T1000 (cell line): Measurements from ENCODE around the gene NEU3.
"Not testable (repeated sequence)": the region's sequence is repeated elsewhere in the genome, so short reads cannot be mapped to it uniquely, and the experiment has no call there.

Experiments
- DNase-seq: peaks from one replicate; lab custom pipeline; 2025; ENCODE audit warnings: mixed read lengths; lab: John Stamatoyannopoulos, UW

The NEU3 gene

GRCh38 chr11:74984730-74985129 lies 4.0 kb upstream of the NEU3 start:
- no peak for DNase-seq

DNA sequence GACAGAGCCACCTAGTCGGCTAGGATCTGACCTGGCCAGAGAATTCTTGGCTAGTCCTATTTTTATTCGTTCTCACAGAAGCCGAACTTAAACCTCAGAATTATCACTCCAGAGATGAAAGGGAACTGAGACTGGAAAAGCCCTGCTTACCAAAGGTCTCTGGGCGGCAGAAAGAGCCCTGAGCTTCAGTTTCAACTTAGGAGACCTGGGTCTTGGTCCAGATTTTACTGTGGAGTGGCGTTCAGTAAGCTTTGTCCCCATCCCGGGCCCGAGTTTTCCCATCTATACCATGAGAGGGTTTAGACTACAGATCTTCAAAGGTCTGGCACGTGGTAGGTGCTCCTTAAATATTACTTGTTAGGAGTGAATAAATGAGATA lies 516 bp downstream of the NEU3 start:
- DNase-seq, result no peak

GRCh38 chr11:74990150-74990549 lies 1.4 kb downstream of the NEU3 start:
- not testable (repeated sequence) for DNase-seq

- DNase-seq, result no peak
Measured at GRCh38 chr11:74990941-74991340, 2.2 kb downstream of the NEU3 start.

DNA sequence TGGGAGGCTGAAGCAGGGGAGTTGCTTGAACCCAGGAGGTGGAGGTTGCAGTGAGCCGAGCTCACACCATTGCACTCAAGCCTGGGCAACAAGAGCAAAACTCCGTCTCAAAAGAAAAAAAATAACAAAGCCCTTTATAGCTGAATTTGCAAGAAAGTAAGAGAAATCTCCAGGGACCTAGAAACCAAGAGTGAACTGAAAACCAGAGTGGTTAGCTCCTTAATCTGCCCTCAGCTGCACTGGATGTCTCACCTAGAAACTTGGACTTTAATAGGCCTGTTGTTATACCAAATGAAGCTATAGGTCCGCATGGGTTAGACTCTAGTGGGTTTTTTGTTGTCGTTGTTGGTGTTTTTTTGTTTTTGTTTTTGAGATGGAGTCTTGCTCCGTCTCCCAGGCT lies 4.1 kb downstream of the NEU3 start:
- DNase-seq, result no peak

DNA sequence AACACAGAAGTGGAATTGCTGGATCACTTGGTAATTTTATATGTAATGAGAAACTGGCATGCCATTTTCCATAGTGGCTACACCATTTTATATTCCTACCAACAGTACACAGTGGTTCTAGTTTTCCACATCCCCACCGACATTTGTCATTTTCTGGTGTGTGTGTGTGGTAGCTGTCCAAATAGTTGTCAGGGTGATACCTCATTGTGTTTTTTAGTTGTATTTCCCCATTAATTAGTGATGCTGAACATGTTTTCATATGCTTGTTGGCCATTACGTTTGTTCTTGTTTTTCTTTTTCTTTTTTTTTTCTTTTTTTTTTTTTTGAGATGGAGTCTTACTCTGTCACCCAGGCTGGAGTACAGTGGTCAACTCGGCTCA lies 12.2 kb downstream of the NEU3 start:
- no peak for DNase-seq

GRCh38 chr11:75001686-75002085 lies 13.0 kb downstream of the NEU3 start:
- DNase-seq, result no peak

DNA sequence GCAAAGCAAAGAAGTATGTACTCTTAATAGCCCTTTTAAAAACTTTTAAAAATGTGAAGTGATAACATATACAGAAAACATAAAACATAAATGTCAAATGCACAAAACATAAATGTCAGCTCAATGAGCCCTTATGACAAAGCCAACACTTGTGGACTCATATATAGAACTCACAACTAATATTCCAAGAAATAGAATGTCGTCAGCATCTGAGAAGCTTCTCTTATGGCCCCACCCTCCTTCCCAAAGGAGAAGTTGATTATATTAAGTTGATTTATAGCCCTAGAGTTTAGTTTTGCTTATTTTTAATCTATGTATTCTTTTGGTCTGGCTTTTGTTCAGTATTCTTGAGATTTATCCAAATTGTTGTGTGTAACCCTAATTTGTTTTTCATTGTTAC lies 13.8 kb downstream of the NEU3 start:
- DNase-seq, result no peak

GRCh38 chr11:75004215-75004614 lies 15.5 kb downstream of the NEU3 start:
- DNase-seq, result no peak

GRCh38 chr11:75011357-75011756 lies 22.6 kb downstream of the NEU3 start:
- DNase-seq, result no peak

DNA sequence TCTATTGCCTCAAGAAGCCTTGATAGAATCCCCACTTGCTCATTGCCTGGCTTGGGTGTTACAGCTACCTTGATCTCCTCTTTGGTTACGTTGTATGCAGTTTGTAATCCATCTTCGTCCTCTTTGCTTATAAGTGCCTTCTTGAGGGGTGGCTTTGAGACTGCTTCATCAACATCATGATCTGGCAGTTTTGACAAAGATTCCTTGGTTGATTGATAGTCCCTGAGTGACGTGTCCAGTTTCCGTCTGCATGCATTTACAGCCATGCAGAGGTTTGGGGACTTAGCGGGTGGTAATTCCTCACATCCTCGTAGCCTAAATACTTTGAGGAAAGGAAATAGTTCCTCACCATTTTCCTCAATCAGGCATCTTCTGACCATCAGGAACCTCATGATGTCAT lies 23.1 kb downstream of the NEU3 start:
- no peak for DNase-seq

- no peak for DNase-seq
Measured at GRCh38 chr11:75013051-75013450, 24.3 kb downstream of the NEU3 start.

- DNase-seq, result no peak
Measured at GRCh38 chr11:75014129-75014528, 25.4 kb downstream of the NEU3 start.

DNA sequence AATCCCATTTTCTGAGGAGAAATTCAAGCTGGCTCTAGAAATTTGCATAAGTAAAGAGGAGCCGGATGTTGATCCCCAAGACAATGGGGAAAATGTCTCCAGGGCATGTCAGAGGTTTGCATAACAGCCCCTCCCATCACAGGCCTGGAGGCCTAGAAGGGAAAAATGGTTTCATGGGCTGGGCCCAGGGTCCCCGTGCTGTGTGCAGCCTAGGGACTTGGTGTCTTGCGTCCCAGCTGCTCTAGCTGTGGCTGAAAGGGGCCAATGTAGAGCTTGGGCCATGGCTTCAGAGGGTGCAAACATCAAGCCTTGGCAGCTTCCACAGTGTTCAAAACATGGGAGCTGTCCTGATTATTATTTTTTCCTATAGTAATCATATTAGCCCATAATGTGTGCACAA lies 30.5 kb downstream of the NEU3 start:
- DNase-seq, result not testable (repeated sequence)

DNA sequence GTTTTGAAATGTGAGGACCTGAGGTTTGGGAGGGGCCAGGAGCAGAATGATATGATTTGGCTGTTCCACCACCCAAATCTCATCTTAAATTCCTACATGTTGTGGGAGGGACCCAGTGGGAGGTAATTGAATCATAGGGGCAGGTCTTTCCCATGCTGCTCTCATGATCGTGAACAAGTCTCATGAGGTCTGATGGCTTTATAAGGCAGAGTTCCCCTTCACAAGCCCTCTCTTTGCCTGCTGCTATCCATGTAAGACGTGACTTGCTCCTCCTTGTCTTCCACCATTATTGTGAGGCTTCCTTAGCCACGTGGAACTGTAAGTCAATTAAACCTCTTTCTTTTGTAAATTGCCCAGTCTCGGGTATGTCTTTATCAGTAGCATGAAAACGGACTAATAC lies 31.6 kb downstream of the NEU3 start:
- not testable (repeated sequence) for DNase-seq

- no peak for DNase-seq
Measured at GRCh38 chr11:75022296-75022695, 33.6 kb downstream of the NEU3 start.

DNA sequence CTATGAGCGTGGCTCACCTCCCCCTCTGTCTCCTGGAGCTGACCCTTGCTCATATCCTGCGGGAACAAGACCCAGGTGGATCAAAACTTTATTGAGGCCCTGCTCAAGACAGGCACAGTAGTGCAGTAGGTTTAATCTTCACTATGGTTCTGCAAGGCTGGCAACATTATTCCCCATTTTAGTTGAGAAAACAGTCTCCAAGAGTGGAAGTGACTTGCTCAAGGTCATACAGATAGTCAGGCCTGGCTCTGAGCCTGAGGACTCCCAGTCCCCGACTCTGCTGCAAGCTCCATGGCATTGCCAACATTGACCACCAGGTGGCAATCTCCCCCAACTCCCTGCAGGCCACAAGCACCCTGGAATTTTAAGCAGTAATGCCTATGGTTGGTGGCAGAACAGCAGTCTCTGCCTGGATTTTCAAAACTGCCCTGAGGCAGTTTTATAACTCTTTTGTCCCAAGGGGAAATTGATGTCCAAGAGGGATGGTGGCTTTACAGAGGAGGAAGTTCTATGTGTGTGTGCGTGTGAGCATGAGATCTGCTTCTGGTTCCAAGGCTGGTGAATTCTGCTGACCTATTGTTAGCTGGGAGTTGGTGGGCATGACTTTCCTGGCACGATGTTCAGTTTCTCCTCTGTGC lies 34.1 kb downstream of the NEU3 start:
- DNase-seq, result peak; percentile 68

DNA sequence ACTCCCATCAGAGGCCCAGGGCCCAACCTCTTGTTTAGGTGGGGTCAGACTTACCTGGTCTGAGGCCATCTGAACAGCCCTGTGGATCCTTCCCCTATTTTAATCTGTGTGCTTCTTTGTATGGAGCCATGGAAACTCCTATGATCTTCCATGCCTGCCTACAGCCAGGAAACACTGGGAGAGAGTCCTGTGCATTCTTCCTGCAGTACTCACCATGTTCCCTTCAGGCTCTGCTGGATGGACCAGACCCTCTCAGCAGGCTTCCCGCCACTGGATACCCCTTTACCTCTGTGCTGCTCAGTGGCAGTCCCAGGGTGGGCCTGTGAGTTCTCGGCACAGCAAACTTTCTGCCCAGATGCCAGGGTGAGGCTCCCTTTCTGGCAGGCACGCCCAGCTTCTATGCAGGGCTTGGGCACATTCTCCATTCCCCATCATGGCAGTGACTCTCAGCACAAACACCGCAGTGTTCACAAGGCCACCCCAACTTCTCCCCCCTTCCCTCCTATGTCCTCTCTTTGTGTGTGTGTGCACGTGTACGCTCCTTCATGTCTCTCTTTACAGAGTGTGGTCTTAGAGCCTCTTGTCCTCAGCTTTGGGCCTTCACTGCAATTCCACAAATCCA lies 34.8 kb downstream of the NEU3 start:
- DNase-seq, result no peak

GRCh38 chr11:75024068-75024449 lies 35.3 kb downstream of the NEU3 start:
- DNase-seq, result no peak

DNA sequence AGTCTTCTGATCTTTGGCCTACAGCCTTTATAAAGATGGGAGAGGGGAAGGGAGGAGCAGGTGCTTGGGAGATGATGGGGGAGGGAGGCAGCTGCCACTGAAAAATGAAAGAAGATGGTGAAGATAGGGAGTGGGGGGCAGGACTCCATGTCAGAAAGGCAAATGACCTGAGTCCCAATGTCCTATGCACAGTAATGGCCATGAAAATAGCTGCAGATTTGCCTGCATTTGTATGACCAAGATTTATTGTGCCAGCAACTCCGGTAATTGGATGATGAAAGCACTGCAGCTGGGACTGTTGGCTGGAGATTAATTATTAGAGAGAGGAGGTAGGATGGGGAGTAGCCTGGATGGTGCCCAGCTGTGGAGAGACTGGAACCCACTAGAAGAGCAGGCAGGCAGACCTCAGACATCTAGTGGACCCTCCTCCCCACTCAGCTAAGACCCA lies 36.1 kb downstream of the NEU3 start:
- DNase-seq, result no peak

GRCh38 chr11:75025561-75025960 lies 36.8 kb downstream of the NEU3 start:
- no peak for DNase-seq

DNA sequence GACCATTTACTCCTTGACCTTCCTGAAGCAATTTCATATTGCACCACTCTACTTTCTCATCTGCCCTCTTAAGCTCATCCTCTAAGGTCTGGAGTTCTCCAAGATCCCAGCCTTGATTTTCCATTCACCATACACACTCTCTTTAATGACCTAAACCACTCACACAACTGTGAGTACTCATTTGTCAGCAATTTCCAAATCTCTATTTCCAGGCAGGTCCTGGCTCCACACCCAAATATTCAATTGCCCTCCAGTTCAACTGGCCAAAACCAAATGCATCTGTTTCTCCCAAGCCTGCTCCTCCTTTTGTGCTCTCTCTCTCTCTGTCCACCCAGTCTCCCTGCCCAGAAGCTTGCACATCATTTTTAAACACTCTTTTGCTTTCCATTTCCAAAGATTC lies 39.6 kb downstream of the NEU3 start:
- DNase-seq, result no peak

DNA sequence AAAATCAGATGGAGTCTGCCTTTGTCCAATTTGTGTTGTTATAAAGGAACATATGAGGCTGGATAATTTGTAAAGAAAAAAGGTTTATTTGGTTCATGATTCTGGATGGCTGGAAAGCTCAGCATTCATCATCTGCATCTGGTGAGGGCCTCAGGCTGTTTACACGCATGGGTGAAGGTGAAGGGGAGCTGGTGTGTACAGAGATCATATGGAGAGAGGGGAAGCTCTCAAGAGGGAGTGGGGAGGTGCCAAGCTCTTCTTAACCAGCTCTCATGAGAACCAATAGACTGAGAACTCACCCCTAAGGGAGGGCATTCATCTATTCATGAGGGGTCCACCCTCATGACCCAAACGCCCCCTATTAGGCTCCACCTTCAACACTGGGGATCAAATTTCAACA lies 40.0 kb downstream of the NEU3 start:
- DNase-seq, result no peak
